Peyer's patch (tissue), 4 donors: Measurements from ENCODE around the gene PIAS3. TPM values are rescaled to one million over a fixed set of nuclear protein-coding genes. Genes with fewer than 3 reads are reported as not detected.

Experiments
- small RNA-seq, 2 donors: library from RNA; depleted of rRNA; stranded (forward); fragments of <200 nt; gene quantifications; one replicate each; pipeline ENCODE3, GENCODE V24; 2016
- total RNA-seq, 4 donors: library from RNA; depleted of rRNA; stranded (reverse); fragments of >200 nt; gene quantifications; one replicate each; pipeline ENCODE4 v1.1.0, GENCODE V29; 2016

The PIAS3 gene
- total RNA-seq, 4 donors from 2014 or later, result 8.9 to 35.5 (median 17.2) TPM

Small RNA genes within 50 kb of the gene (small RNA-seq; reads per million reads assigned to genes)
- gene MIR6736, result 0 reads per million in 2 donors

Other genes with a start within 250 kb of the PIAS3 start
- 100 to 1,000 TPM in 3 of 4 donors, 10 to 100 TPM in 1; 25.6 to 251 (median 205) TPM for gene PDZK1, start 151.7 kb downstream of the PIAS3 start, total RNA-seq
- 1 to 10 TPM in 2 of 4 donors, not detected in 2; 3.3 to 4.4 TPM for gene CD160, start 139.6 kb downstream of the PIAS3 start, total RNA-seq
- gene RNF115, start 35.0 kb downstream of the PIAS3 start, total RNA-seq, result 10 to 100 TPM; 10.2 to 31.4 (median 15.0) TPM
- gene POLR3C, start 34.9 kb downstream of the PIAS3 start, total RNA-seq, result 10 to 100 TPM; 17.5 to 79.2 (median 34.5) TPM
- 1 to 10 TPM in 3 of 4 donors, not detected in 1; 1.9 to 2.3 (median 2.0) TPM for gene NUDT17, start 13.5 kb downstream of the PIAS3 start, total RNA-seq
- 1 to 10 TPM in 2 of 4 donors, under 1 TPM in 1, not detected in 1; 0.85 to 7.4 (median 1.2) TPM for gene ANKRD35, start 26.8 kb upstream of the PIAS3 start, total RNA-seq
- 10 to 100 TPM in 3 of 4 donors, 1 to 10 TPM in 1; 4.2 to 23.9 (median 22.9) TPM for gene ITGA10, start 51.0 kb upstream of the PIAS3 start, total RNA-seq
- gene PEX11B, start 59.6 kb upstream of the PIAS3 start, total RNA-seq, result 10 to 100 TPM; 21.5 to 33.8 (median 27.1) TPM
- gene RBM8A, start 68.4 kb upstream of the PIAS3 start, total RNA-seq, result 100 to 1,000 TPM in 1 of 4 donors, 10 to 100 TPM in 3; 47.6 to 105 (median 57.0) TPM
- 10 to 100 TPM in 1 of 4 donors, 1 to 10 TPM in 3; 3.7 to 10.7 (median 4.5) TPM for gene LIX1L, start 98.9 kb upstream of the PIAS3 start, total RNA-seq
- 1 to 10 TPM in 1 of 4 donors, under 1 TPM in 1, not detected in 2; 0.54 to 3.7 TPM for gene ANKRD34A, start 105.5 kb upstream of the PIAS3 start, total RNA-seq
- gene POLR3GL, start 105.6 kb upstream of the PIAS3 start, total RNA-seq, result 10 to 100 TPM in 3 of 4 donors, 1 to 10 TPM in 1; 8.7 to 25.6 (median 12.5) TPM
- gene TXNIP, start 137.5 kb upstream of the PIAS3 start, total RNA-seq, result 1,000 to 10,000 TPM in 2 of 4 donors, 100 to 1,000 TPM in 2; 313 to 1,366 (median 694) TPM
- gene HJV, start 162.7 kb upstream of the PIAS3 start, total RNA-seq, result not detected